ENCODE measurements around the gene SEC24A. TPM values are rescaled to one million over a fixed set of nuclear protein-coding genes. Genes with fewer than 3 reads are reported as not detected.

Gene SEC24A
- total RNA-seq, 2 donors from 2014 or later, result 36.6 to 40.0 TPM

DNA sequence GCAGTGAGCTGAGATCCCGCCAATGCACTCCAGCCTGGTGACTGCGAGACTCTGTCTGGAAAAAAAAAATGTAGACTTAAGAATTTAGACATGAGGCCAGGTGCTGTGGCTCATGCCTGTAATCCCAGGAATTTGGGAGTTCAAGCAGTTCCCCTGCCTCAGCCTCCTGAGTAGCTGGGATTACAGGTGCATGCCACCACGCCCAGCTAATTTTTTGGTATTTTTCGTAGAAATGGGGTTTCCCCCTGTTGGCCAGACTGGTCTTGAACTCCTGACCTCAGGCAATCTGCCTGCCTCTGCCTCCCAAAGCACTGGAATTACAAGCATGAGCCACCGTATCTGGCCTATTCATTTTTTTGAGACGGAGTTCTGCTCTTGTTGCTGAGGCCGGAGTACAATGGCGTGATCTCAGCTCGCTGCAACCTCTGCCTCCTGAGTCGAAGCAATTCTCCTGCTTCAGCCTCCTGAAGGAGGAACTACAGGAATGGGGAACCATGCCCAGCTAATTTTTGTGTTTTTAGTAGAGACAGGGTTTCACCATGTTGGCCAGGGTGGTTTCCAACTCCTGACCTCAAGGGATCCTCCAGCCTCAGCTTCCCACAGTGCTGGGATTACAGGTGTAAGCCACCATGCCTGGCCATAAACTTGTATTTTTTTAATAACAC, 124.0 kb downstream of the SEC24A start:
- H3K27ac Mint-ChIP-seq, result no peak overlapping the region
- peaks cover 0 to 19% of the 10 kb centered on the region in 2 donors for H3K36me3 Mint-ChIP-seq
- DNase-seq (ENCODE audit: low spot score in 2 of 2), result no peak
- H3K9me3 Mint-ChIP-seq, result no peaks in the 10 kb centered on the region
- ATAC-seq, result no peak

GRCh38 chr5:134777366-134777765, 128.8 kb downstream of the SEC24A start:
- Mint-ChIP-seq H3K27ac (peak overlapping the region in 1 of 2 donors; percentile 9), H3K36me3 (peaks cover 0 to 28% of the 10 kb centered on the region in 2 donors)
- ATAC-seq, result no peak

More at GRCh38 chr5:134777366-134777765, 128.8 kb downstream of the SEC24A start:
- H3K9me3 Mint-ChIP-seq, result no peaks in the 10 kb centered on the region
- DNase-seq (ENCODE audit: low spot score in 2 of 2), result no peak

Other genes starting within 250 kb of the SEC24A start
- 10 to 100 TPM in 1 of 2 donors, 1 to 10 TPM in 1; 6.0 to 37.7 TPM for gene CDKN2AIPNL, start 236.9 kb upstream of the SEC24A start, total RNA-seq
- gene JADE2, start 123.1 kb upstream of the SEC24A start, total RNA-seq, result 10 to 100 TPM; 73.4 to 80.8 TPM
- gene SAR1B, start 16.0 kb upstream of the SEC24A start, total RNA-seq, result 10 to 100 TPM; 44.0 to 47.1 TPM
- 10 to 100 TPM; 38.2 to 65.1 TPM for gene CAMLG, start 89.8 kb downstream of the SEC24A start, total RNA-seq
- gene DDX46, start 110.0 kb downstream of the SEC24A start, total RNA-seq, result 100 to 1,000 TPM in 1 of 2 donors, 10 to 100 TPM in 1; 79.4 to 108 TPM
- 10 to 100 TPM; 32.5 to 36.9 TPM for gene C5orf24, start 197.2 kb downstream of the SEC24A start, total RNA-seq
- gene TXNDC15, start 225.6 kb downstream of the SEC24A start, total RNA-seq, result 10 to 100 TPM; 20.1 to 31.8 TPM